ENCODE results near the gene DSCAM.

The DSCAM gene

GRCh38 chr21:40130476-40130875 lies 716.5 kb downstream of the DSCAM start:
- no peak for DNase-seq (ENCODE audit: low spot score)

DNA sequence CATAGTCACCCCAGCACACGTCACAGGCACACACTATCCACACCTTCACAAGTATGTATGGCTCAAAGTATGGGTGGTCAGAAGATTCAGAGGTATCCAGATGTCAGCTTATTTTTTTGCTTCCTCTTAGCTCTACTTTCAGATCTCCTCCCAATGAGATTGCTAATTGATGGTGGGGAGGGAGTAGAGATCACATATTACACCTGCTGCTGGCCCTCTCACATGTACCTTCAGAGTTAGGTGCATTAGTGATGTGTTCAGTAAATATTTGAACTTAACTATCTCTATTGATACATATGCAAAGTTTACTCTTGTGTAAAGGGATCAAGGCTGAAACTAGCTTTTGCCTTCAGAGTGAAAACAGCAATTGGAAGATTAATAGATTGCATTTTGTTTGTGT lies 717.1 kb downstream of the DSCAM start:
- DNase-seq (ENCODE audit: low spot score): no peak

- no peak for DNase-seq (ENCODE audit: low spot score)
Observed at GRCh38 chr21:40128891-40129290, 718.1 kb downstream of the DSCAM start.

DNA sequence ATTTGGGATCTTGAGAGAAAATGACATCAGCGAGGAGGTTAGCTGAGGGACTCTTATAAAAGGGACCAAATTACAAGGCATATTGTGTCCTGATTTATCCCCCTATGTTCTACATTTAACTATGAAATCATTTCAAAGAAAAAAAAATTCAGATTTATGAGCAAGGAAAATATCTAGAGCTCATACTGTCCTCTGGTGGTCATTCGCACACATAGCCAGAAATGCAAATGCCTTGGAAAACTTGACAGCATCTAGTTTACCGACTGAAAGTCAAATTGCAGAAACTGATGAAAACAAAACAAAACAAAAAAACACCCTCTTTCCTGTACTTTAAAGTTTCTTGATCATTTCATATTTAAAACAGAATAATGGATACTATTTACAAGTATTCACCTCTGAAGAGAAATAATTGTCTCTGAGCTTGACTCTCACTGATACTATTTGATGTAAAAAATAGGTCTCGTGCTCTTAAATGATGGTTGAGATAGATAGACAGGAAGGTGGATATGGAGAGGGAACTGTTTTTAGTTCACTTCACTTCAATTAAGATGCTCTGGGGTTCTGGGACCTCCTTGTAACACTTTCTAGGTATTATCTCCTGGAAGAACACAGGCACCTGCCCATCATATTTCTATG lies 725.9 kb downstream of the DSCAM start:
- DNase-seq (ENCODE audit: low spot score): no peak

DNA sequence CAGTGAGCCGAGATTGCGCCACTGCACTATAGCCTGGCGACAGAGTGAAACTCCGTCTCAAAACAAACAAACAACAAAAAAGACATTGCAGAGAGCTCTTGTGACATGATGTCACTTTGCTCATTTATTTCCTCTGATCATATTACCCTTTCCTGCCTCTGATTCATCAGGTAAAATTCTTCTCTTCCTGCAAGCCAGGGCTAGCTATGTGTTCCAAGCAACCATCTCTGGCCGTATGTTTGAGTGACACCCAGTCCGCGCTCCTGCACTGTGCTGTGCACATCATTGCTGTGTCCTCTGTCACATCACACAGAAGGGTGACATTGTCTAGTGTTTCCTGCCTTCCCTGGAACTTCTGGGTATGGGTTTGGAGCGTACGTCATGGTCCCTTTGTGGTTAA lies 728.4 kb downstream of the DSCAM start:
- DNase-seq (ENCODE audit: low spot score): no peak

GRCh38 chr21:40117236-40117635 lies 729.7 kb downstream of the DSCAM start:
- DNase-seq (ENCODE audit: low spot score): no peak

GRCh38 chr21:40115775-40116174 lies 731.2 kb downstream of the DSCAM start:
- no peak for DNase-seq (ENCODE audit: low spot score)

GRCh38 chr21:40102682-40103081 lies 744.3 kb downstream of the DSCAM start:
- DNase-seq (ENCODE audit: low spot score): no peak

DNA sequence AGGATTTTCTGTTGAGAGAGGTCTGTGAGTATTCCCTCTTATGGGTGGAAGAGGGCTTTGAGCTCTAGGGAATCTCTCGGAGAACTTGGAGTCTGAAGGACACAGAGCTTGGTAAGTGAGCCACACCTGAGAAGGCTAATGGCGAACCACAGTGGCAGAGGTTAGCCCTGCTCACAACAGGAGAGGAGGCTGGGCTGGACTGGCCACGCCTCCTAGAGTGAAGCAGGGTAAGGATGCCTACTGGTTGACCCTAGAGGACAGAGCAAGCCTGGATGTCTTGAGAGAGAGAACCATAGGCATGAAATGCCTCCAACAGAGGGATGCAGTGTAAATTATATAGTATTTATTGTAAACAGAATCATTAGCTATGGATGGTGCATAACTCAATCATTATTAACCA lies 747.1 kb downstream of the DSCAM start:
- DNase-seq (ENCODE audit: low spot score): no peak

- no peak for DNase-seq (ENCODE audit: low spot score)
Observed at GRCh38 chr21:40095477-40095876, 751.5 kb downstream of the DSCAM start.

DNA sequence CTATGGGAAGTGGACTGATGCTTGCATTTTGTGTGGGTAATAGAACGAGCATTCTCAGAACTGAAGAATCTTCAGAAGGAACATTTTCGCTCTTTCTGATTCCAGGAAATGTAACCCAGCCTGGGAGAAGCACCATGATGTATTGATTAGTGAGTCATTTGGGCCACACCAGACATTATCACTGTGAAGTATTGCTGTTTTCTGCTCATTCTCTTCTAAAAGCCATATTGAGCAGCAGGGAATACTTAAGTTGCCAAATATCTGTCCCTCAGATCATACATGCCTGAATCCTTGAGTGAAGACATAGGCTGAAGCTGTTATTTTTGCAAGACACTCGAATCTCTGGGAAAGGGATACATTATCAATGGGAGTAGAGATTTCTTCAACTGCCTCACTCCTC lies 766.6 kb downstream of the DSCAM start:
- DNase-seq (ENCODE audit: low spot score): no peak

GRCh38 chr21:40074710-40075109 lies 772.2 kb downstream of the DSCAM start:
- DNase-seq (ENCODE audit: low spot score): no peak

- DNase-seq (ENCODE audit: low spot score): no peak
Observed at GRCh38 chr21:40074198-40074597, 772.8 kb downstream of the DSCAM start.

- no peak for DNase-seq (ENCODE audit: low spot score)
Observed at GRCh38 chr21:40073642-40074041, 773.3 kb downstream of the DSCAM start.

- no peak for DNase-seq (ENCODE audit: low spot score)
Observed at GRCh38 chr21:40070871-40071270, 776.1 kb downstream of the DSCAM start.

DNA sequence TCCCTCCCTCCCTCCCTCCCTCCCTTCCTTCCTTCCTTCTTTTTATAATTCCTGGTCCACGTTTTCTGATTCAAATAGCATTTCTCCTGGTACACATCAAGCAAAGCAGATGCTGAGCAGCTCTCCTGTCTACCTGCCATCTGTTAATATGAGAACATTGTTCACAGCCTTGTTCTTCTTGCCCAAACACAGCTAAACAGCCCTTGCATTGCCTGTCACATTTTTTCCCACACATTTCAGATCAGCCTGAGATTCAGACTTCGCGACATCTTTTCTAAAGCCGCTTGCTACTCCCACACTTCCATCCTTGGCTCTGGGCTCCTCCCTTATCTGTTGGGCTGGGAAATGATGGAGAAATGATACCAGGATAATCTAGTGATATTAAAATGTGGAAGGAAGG lies 779.2 kb downstream of the DSCAM start:
- no peak for DNase-seq (ENCODE audit: low spot score)

- no peak for DNase-seq (ENCODE audit: low spot score)
Observed at GRCh38 chr21:40066221-40066620, 780.7 kb downstream of the DSCAM start.

GRCh38 chr21:40060083-40060677 lies 786.8 kb downstream of the DSCAM start:
- DNase-seq (ENCODE audit: low spot score): no peak

- no peak for DNase-seq (ENCODE audit: low spot score)
Observed at GRCh38 chr21:40057331-40057730, 789.6 kb downstream of the DSCAM start.

GRCh38 chr21:40056031-40056430 lies 790.9 kb downstream of the DSCAM start:
- no peak for DNase-seq (ENCODE audit: low spot score)

DNA sequence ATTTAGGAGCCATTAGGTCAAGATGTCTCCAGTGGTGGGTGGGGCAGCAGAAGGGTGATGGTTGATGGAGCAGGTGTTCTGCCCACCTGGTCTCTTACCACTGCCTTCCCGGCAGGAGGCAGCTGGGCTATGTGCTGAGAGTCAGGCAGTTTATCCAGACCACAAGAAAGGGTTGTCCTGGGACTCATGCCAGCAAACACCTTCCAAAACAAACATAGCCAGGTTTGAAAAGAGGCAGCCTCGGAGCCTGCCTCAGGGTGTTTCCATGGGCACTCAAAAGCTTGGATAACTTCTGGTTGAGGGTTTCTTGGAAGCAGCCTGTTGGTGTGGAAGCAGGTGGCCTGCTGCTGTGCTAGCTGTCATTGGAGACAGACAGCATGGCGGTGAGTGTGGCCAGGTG lies 792.6 kb downstream of the DSCAM start:
- DNase-seq (ENCODE audit: low spot score): no peak

GRCh38 chr21:40053007-40053406 lies 794.0 kb downstream of the DSCAM start:
- no peak for DNase-seq (ENCODE audit: low spot score)

DNA sequence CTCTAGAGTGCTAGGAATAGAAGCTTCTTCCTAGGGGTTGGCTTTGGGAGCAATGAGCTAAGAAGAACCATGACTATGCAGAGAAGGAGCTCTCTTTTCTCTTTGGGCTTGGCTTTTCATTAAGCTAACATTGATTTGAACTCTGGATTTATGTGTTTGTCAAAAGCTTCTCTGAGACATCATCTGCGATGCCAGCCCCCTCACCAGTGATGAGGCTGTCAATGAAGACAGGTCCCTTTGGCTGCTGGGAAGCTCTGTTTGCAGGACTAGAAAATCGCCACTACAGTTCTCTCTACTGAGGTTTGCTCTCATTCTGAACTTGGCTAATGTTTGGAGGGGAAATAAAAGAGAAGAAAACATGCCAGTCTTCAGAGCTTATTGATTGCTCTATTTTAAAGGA lies 794.7 kb downstream of the DSCAM start:
- no peak for DNase-seq (ENCODE audit: low spot score)

GRCh38 chr21:40051801-40052200 lies 795.2 kb downstream of the DSCAM start:
- no peak for DNase-seq (ENCODE audit: low spot score)

Measured in hepatic stellate cell (primary cell).